Osteoblast (primary cell): Measurements from ENCODE around the gene EXOSC1. TPM values are rescaled to one million over a fixed set of nuclear protein-coding genes. Genes with fewer than 3 reads are reported as not detected.
"Not testable (repeated sequence)": the region's sequence is repeated elsewhere in the genome, so short reads cannot be mapped to it uniquely, and the experiment has no call there.

Source experiments
- DNase-seq: peaks from one replicate; pipeline ENCODE4 v3.0.0; 2011; ENCODE audit warnings: low spot score, mixed read lengths; ENCODE audit not compliant: insufficient read length; ENCODE audit errors: missing footprints
- H2AFZ ChIP-seq: 2 replicates; pipeline ENCODE4 v1.6.0; 2011; ENCODE audit warnings: mild to moderate bottlenecking, low read length
- H3K27ac ChIP-seq: 2 replicates; pipeline ENCODE4 v1.5.1; 2011; ENCODE audit warnings: mild to moderate bottlenecking, low read depth, low read length, moderate library complexity
- H3K27me3 ChIP-seq: 2 replicates; pipeline ENCODE4 v1.6.0; 2012; ENCODE audit warnings: mild to moderate bottlenecking, control low read depth, inconsistent platforms, low read length, moderate library complexity; ENCODE audit not compliant: insufficient read depth
- H3K36me3 ChIP-seq: 2 replicates; pipeline ENCODE4 v1.5.1; 2011; ENCODE audit warnings: mild to moderate bottlenecking, low read length, control low read depth, moderate library complexity; ENCODE audit not compliant: insufficient read depth
- H3K4me1 ChIP-seq: 2 replicates; pipeline ENCODE4 v1.5.1; 2011; ENCODE audit warnings: mild to moderate bottlenecking, low read length, control low read depth, moderate library complexity; ENCODE audit not compliant: insufficient read depth
- H3K4me2 ChIP-seq: 2 replicates; pipeline ENCODE4 v1.6.0; 2011; ENCODE audit warnings: mild to moderate bottlenecking, low read length; ENCODE audit not compliant: insufficient read depth
- H3K4me3 ChIP-seq: fragments of 200-600 bp; sonication (generic); 3 replicates; pipeline ENCODE4 v1.5.1; 2012; ENCODE audit warnings: mild to moderate bottlenecking, low read length, inconsistent platforms; ENCODE audit not compliant: insufficient read depth
- H3K79me2 ChIP-seq: 2 replicates; pipeline ENCODE4 v1.6.0; 2012; ENCODE audit warnings: mild to moderate bottlenecking, low read length, control low read depth, inconsistent platforms; ENCODE audit not compliant: insufficient read depth
- H3K9me3 ChIP-seq: 2 replicates; pipeline ENCODE4 v1.5.1; 2011; ENCODE audit warnings: low read depth, low read length, control low read depth
- H4K20me1 ChIP-seq: 2 replicates; pipeline ENCODE4 v1.6.0; 2012; ENCODE audit warnings: mild to moderate bottlenecking, low read length, control low read depth; ENCODE audit not compliant: insufficient read depth
- total RNA-seq: library from RNA; depleted of rRNA; stranded (reverse); fragments of >200 nt; gene quantifications from 2 replicates; pipeline ENCODE4 v1.2.3, GENCODE V29; 2012
- TF ChIP-seq, protein P1 (sequence below): IDR thresholded peaks from 2 replicates; pipeline ENCODE4 v1.5.1; 2011; ENCODE audit warnings: mild to moderate bottlenecking, low read depth, low read length, moderate library complexity; ENCODE audit errors: extremely low read depth

Gene EXOSC1
- total RNA-seq, 1 donor: 40.2 TPM

DNA sequence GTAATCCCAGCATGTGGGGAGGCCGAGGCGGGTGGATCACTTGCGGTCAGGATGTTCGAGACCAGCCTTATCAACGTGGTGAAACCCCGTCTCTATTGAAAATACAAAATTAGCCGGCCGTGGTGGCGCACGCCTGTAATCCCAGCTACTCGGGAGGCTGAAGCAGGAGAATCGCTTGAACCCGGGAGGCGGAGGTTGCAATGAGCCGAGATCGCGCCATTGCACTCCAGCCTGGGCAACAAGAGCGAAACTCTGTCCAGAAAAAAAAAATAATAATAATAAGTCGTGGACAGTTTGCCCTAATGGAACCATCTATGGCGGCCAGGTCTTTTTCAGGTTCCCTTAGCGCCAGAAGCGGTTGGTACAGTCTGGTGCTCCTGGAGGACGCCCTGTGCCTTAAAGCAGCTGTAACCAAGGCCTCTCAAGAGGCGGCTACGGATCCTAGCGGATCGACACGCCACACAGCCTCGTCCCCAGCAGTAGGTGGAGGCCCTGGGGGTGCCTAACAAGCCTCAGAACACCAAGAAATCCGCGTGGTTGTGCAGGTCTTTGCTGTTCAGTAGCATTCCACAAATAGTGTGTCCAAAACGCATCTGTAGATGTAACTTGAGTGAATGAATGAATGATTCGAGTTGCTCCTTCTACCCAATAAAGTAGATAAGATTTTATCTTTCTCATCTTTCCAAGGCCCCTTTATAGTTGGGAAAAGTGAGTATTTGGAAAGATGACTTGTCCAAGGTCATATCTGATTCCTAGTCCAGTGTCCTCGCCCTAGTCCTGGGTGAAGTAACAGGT lies 18.8 kb downstream of the EXOSC1 start:
- Histone ChIP-seq H3K36me3 (peaks cover 29% of the 10 kb centered on the region), H3K4me1 (peaks cover 38% of the 10 kb centered on the region), H3K27ac (peak overlapping the region; percentile 68), H3K79me2 (peaks cover 55% of the 10 kb centered on the region), H2AFZ (peak overlapping the region; percentile 80), H4K20me1 (peaks cover 15% of the 10 kb centered on the region), H3K4me3 (peak overlapping the region; percentile 96), H3K4me2 (peak overlapping the region; percentile 96), H3K27me3 (no peaks in the 10 kb centered on the region), H3K9me3 (no peaks in the 10 kb centered on the region)
- TF ChIP-seq, protein P1, sequence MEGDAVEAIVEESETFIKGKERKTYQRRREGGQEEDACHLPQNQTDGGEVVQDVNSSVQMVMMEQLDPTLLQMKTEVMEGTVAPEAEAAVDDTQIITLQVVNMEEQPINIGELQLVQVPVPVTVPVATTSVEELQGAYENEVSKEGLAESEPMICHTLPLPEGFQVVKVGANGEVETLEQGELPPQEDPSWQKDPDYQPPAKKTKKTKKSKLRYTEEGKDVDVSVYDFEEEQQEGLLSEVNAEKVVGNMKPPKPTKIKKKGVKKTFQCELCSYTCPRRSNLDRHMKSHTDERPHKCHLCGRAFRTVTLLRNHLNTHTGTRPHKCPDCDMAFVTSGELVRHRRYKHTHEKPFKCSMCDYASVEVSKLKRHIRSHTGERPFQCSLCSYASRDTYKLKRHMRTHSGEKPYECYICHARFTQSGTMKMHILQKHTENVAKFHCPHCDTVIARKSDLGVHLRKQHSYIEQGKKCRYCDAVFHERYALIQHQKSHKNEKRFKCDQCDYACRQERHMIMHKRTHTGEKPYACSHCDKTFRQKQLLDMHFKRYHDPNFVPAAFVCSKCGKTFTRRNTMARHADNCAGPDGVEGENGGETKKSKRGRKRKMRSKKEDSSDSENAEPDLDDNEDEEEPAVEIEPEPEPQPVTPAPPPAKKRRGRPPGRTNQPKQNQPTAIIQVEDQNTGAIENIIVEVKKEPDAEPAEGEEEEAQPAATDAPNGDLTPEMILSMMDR: no peak
- no peak for DNase-seq

DNA sequence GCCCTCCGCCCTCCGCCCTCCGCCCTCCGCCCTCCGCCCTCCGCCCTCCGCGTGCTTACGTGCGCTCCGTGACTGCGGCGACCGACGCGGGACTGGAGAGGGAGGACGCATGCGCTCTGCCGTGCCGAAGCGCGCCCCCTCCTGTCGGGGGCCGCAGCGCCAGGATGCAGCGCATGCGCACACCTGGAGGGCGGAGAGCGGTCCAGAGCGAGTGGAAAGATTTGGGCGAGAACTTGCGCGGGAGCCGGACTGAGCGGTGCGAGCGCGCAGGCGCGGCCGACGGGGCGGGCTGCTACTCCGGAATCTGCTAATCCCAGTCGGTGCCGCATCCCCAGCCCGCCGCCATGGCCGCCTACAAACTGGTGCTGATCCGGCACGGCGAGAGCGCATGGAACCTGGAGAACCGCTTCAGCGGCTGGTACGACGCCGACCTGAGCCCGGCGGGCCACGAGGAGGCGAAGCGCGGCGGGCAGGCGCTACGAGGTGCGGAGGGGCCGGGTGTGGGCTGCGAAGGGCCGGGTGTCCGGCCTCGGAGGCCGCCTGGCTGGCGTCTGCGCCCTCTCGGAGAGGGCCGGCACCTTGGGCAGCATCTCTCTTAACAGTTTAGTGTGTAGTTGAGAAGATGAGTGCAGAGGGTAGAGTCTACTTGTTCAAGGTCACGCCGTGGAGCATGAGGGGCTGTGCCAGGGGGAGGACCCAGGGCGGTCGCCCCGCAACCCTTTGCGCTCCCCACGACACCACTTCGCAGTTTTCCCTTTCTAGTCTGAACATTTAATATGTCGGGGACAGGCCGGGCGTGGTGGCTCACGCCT lies 19.6 kb downstream of the EXOSC1 start, which contains the start of gene PGAM1:
Gene PGAM1, plus strand, starts transcription at position 228 of the 812 bp plus-strand sequence. Its CDS starts 117 bp downstream, at position 345.
- Histone ChIP-seq H3K4me2 (peak within 1 kb of the TSS; percentile 96), H3K4me1 (peaks cover 38% of the 10 kb centered on the region), H4K20me1 (peaks cover 15% of the 10 kb centered on the region), H3K36me3 (peaks cover 26% of the 10 kb centered on the region), H3K27ac (peak within 1 kb of the TSS; percentile 68), H3K27me3 (no peaks in the 10 kb centered on the region), H3K9me3 (no peaks in the 10 kb centered on the region), H2AFZ (peak within 1 kb of the TSS; percentile 85), H3K79me2 (peaks cover 51% of the 10 kb centered on the region), H3K4me3 (peak within 1 kb of the TSS; percentile 96)
- DNase-seq: peak; percentile 100
- TF ChIP-seq, protein P1: peak; percentile 60

DNA sequence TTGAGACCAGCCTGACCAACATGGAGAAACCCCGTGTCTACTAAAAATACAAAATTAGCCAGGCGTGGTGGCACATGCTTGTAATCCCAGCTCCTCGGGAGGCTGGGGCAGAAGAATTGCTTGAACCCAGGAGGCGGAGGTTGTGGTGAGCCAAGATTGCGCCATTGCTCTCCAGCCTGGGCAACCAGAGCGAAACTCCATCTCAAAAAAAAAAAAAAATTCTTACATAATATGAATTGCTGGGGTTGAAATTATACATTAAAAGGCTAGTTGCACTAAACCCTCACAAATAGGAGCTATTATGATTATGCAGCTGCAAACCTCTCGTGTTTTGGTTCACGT lies 22.1 kb downstream of the EXOSC1 start:
- not testable (repeated sequence) for H3K36me3 ChIP-seq, H2AFZ ChIP-seq, H3K27me3 ChIP-seq, DNase-seq, H3K9me3 ChIP-seq, H3K4me2 ChIP-seq, H3K4me3 ChIP-seq
- Histone ChIP-seq H4K20me1 (peaks cover 13% of the 10 kb centered on the region), H3K79me2 (peaks cover 29% of the 10 kb centered on the region), H3K27ac (peak overlapping the region; percentile 93), H3K4me1 (peaks cover 39% of the 10 kb centered on the region)

DNA sequence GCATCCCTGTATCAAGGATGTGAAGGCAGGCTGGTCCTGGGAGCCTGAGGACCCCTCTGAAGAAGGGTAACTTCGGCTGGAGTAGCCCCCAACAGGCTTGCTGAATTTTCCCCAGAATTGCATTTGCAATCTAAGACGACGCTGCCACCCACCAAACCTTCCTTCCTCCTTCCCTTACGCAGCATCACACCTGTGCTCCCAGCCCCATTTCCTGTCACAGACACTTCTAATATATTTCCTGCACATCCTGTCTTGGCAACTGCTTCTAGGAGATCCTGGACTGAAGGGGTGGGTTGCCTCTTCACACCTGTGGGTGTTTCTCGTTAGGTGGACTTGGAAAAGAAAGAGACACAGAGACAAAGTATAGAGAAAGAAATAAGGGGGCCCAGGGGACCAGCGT lies 29.2 kb downstream of the EXOSC1 start:
- TF ChIP-seq, protein P1: no peak
- H4K20me1 ChIP-seq: no peaks in the 10 kb centered on the region
- H3K4me1 ChIP-seq: peaks cover 6% of the 10 kb centered on the region
- H2AFZ ChIP-seq: no peak overlapping the region
- no peaks in the 10 kb centered on the region for H3K27me3 ChIP-seq
- H3K9me3 ChIP-seq: no peaks in the 10 kb centered on the region
- peaks cover 7% of the 10 kb centered on the region for H3K36me3 ChIP-seq
- peaks cover 2% of the 10 kb centered on the region for H3K79me2 ChIP-seq
- DNase-seq: no peak
- H3K4me3 ChIP-seq: no peak overlapping the region
- no peak overlapping the region for H3K27ac ChIP-seq
- H3K4me2 ChIP-seq: no peak overlapping the region
